Caco-2 (cell line): ENCODE results near the gene SMIM35. TPM values are rescaled to one million over a fixed set of nuclear protein-coding genes. Genes with fewer than 3 reads are reported as not detected.

Source experiments
- BruUV-seq: library from RNA; stranded (reverse); fragments of 400-500 nt; replicated peaks from 2 replicates; lab custom pipeline; 2021; lab: Mats Ljungman, UMichigan
- CTCF ChIA-PET: fragments of 300-600 bp; sonication (Branson Sonifier 250); formaldehyde crosslinking; loops from one replicate; lab custom pipeline; 2022; ENCODE audit warnings: antibody characterized with exemption; lab: Charles Lee
- POLR2A ChIA-PET: fragments of 300-600 bp; sonication (Branson Sonifier 250); formaldehyde crosslinking; loops from one replicate; lab custom pipeline; 2022; ENCODE audit warnings: antibody characterized with exemption; lab: Charles Lee
- DNase-seq, 2 experiments: peaks; one replicate each; pipeline versions ENCODE4 v3.0.0 to v3.0.0-alpha.2; 2020 to 2022
- H3K27me3 ChIP-seq: replicated peaks from 2 replicates; pipeline ENCODE4 v1.6.0; 2011; ENCODE audit warnings: low read length; ENCODE audit not compliant: control insufficient read depth, insufficient read depth
- H3K36me3 ChIP-seq: 2 replicates; pipeline ENCODE4 v1.5.1; 2011; ENCODE audit warnings: low read length; ENCODE audit not compliant: control insufficient read depth, insufficient read depth
- H3K4me1 ChIP-seq: fragments of 250-450 bp; sonication (Bioruptor Pico); 2 replicates; pipeline ENCODE4 v1.5.1; 2020; ENCODE audit warnings: mild to moderate bottlenecking
- H3K4me3 ChIP-seq: 2 replicates; pipeline ENCODE4 v1.5.1; 2011; ENCODE audit warnings: low read depth, mild to moderate bottlenecking, control low read depth, low read length
- H3K9me3 ChIP-seq: fragments of 250-450 bp; sonication (Bioruptor Pico); 2 replicates; pipeline ENCODE4 v1.5.1; 2020; ENCODE audit warnings: mild to moderate bottlenecking, moderate library complexity
- H3K27ac Mint-ChIP-seq: one replicate; pipeline ENCODE4 v1.8.0; 2022; ENCODE audit warnings: mixed read lengths; ENCODE audit not compliant: unreplicated experiment
- H3K27me3 Mint-ChIP-seq: one replicate; pipeline ENCODE4 v1.8.0; 2022; ENCODE audit warnings: mixed read lengths; ENCODE audit not compliant: insufficient read depth, unreplicated experiment
- H3K36me3 Mint-ChIP-seq: one replicate; pipeline ENCODE4 v1.8.0; 2022; ENCODE audit warnings: mild to moderate bottlenecking, mixed read lengths; ENCODE audit not compliant: insufficient read depth, unreplicated experiment
- H3K4me1 Mint-ChIP-seq: one replicate; pipeline ENCODE4 v1.8.0; 2022; ENCODE audit warnings: low read depth, mixed read lengths; ENCODE audit not compliant: unreplicated experiment
- H3K4me3 Mint-ChIP-seq: one replicate; pipeline ENCODE4 v1.8.0; 2022; ENCODE audit warnings: mild to moderate bottlenecking, moderate library complexity, mixed read lengths; ENCODE audit not compliant: unreplicated experiment
- H3K9me3 Mint-ChIP-seq: one replicate; pipeline ENCODE4 v1.8.0; 2022; ENCODE audit warnings: mixed read lengths; ENCODE audit not compliant: unreplicated experiment
- intact Hi-C: fragments of 100-400 bp; cut with micrococcal nuclease; formaldehyde crosslinking; loops from one replicate; pipeline ENCODE4 v1.10.0; 2022; ENCODE audit not compliant: unreplicated experiment
- total RNA-seq: library from RNA; stranded (reverse); gene quantifications from 2 replicates; pipeline ENCODE4 v1.2.3, GENCODE V29; 2022
- TF ChIP-seq, protein P1 (sequence below), 2 experiments: fragments of 200-600 bp in 1 of 2; IDR thresholded peaks; 1 replicate in 1 of 2; 2 replicates in 1 of 2; pipeline versions ENCODE4 v1.5.1 to v1.8.0; 2011 to 2022; ENCODE audit warnings: antibody characterized with exemption in 1 of 2, control low read depth in 1 of 2, inconsistent platforms in 1 of 2, low read depth in 1 of 2, low read length in 1 of 2, mild to moderate bottlenecking in 1 of 2, moderate library complexity in 1 of 2; ENCODE audit not compliant: insufficient read depth in 1 of 2, severe bottlenecking in 1 of 2, unreplicated experiment in 1 of 2

Gene SMIM35
- total RNA-seq, 1 experiment from 2014 or later = not detected

- no peaks in the 10 kb centered on the region for H3K4me1 Mint-ChIP-seq
- H3K9me3 Mint-ChIP-seq = no peaks in the 10 kb centered on the region
- Histone ChIP-seq H3K4me3 (no peak overlapping the region), H3K4me1 (no peaks in the 10 kb centered on the region), H3K36me3 (peaks cover 5% of the 10 kb centered on the region; the same call in 1 of the 2 replicates), H3K9me3 (no peaks in the 10 kb centered on the region), H3K27me3 (no peaks in the 10 kb centered on the region)
- ChIA-PET CTCF (interaction anchor here (0.6 kb wide), 1 partner anchor 73 kb away, joined by 3 read pairs; no protein-coding TSS in a partner anchor), POLR2A (interaction anchor here (0.6 to 1.0 kb wide), 3 partner anchors 12 to 99 kb away, joined by 3 read pairs; no protein-coding TSS in a partner anchor)
- no peak for DNase-seq
- intact Hi-C loops = no loop called here
- TF ChIP-seq, protein P1, sequence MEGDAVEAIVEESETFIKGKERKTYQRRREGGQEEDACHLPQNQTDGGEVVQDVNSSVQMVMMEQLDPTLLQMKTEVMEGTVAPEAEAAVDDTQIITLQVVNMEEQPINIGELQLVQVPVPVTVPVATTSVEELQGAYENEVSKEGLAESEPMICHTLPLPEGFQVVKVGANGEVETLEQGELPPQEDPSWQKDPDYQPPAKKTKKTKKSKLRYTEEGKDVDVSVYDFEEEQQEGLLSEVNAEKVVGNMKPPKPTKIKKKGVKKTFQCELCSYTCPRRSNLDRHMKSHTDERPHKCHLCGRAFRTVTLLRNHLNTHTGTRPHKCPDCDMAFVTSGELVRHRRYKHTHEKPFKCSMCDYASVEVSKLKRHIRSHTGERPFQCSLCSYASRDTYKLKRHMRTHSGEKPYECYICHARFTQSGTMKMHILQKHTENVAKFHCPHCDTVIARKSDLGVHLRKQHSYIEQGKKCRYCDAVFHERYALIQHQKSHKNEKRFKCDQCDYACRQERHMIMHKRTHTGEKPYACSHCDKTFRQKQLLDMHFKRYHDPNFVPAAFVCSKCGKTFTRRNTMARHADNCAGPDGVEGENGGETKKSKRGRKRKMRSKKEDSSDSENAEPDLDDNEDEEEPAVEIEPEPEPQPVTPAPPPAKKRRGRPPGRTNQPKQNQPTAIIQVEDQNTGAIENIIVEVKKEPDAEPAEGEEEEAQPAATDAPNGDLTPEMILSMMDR (IDR thresholded peaks at IDR 0.05; ENCODE audit: insufficient read depth in 1 of 2, low read depth in 1 of 2, low read length in 1 of 2, severe bottlenecking in 1 of 2, unreplicated experiment in 1 of 2) = no peak
- H3K4me3 Mint-ChIP-seq = no peak overlapping the region
- no TSS peak for BruUV-seq
- H3K27me3 Mint-ChIP-seq = no peaks in the 10 kb centered on the region
- no peaks in the 10 kb centered on the region for H3K36me3 Mint-ChIP-seq
- H3K27ac Mint-ChIP-seq = no peak overlapping the region
These were observed 26.1 kb upstream of the SMIM35 start for GRCh38 chr11:118112711-118113430.

DNA sequence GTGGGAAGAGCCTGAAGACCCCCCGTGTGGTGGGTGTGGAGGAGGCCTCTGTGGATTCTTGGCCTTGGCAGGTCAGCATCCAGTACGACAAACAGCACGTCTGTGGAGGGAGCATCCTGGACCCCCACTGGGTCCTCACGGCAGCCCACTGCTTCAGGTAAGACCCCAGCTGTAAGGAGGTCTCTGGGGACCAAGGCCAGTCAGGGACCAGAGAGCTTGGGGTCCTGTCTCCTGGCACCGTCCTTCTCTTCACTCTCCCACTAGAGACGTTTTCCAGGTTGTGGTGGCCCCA lies 24.9 kb upstream of the SMIM35 start:
- POLR2A ChIA-PET = interaction anchor here (1.0 kb wide), 1 partner anchor 100 kb away, joined by 3 read pairs; no protein-coding TSS in a partner anchor
- no peak for DNase-seq
- intact Hi-C loops = no loop called here
- Histone ChIP-seq H3K36me3 (no peaks in the 10 kb centered on the region), H3K4me1 (no peaks in the 10 kb centered on the region), H3K9me3 (no peaks in the 10 kb centered on the region), H3K27me3 (no peaks in the 10 kb centered on the region), H3K4me3 (no peak overlapping the region)
- BruUV-seq = no TSS peak
- H3K36me3 Mint-ChIP-seq = no peaks in the 10 kb centered on the region
- TF ChIP-seq, protein P1 (IDR thresholded peaks at IDR 0.05; ENCODE audit: insufficient read depth in 1 of 2, low read depth in 1 of 2, low read length in 1 of 2, severe bottlenecking in 1 of 2, unreplicated experiment in 1 of 2) = no peak
- no peak overlapping the region for H3K4me3 Mint-ChIP-seq
- no peak overlapping the region for H3K27ac Mint-ChIP-seq
- H3K9me3 Mint-ChIP-seq = no peaks in the 10 kb centered on the region
- no peaks in the 10 kb centered on the region for H3K4me1 Mint-ChIP-seq
- no peaks in the 10 kb centered on the region for H3K27me3 Mint-ChIP-seq
- CTCF ChIA-PET = no interaction called here

GRCh38 chr11:118111019-118111743 lies 24.4 kb upstream of the SMIM35 start:
- no peaks in the 10 kb centered on the region for H3K4me1 ChIP-seq
- ChIA-PET POLR2A (no interaction called here), CTCF (no interaction called here)
- Mint-ChIP-seq H3K27ac (no peak overlapping the region), H3K36me3 (no peaks in the 10 kb centered on the region), H3K27me3 (no peaks in the 10 kb centered on the region), H3K4me3 (no peak overlapping the region), H3K9me3 (no peaks in the 10 kb centered on the region), H3K4me1 (no peaks in the 10 kb centered on the region)
- no TSS peak for BruUV-seq
- no peak overlapping the region for H3K4me3 ChIP-seq
- intact Hi-C loops = no loop called here
- no peak for DNase-seq
- no peaks in the 10 kb centered on the region for H3K36me3 ChIP-seq
- no peaks in the 10 kb centered on the region for H3K27me3 ChIP-seq
- no peaks in the 10 kb centered on the region for H3K9me3 ChIP-seq
- TF ChIP-seq, protein P1 (IDR thresholded peaks at IDR 0.05; ENCODE audit: insufficient read depth in 1 of 2, low read depth in 1 of 2, low read length in 1 of 2, severe bottlenecking in 1 of 2, unreplicated experiment in 1 of 2) = no peak
